Dedifferentiated amniotic fluid mesenchymal stem cell (primary cell): ENCODE measurements around the gene NAA15.
"Not testable (repeated sequence)": the region's sequence is repeated elsewhere in the genome, so short reads cannot be mapped to it uniquely, and the experiment has no call there.

Experiments used
- DNase-seq: peaks from one replicate; pipeline ENCODE4 v3.0.0-alpha.2; 2016; ENCODE audit errors: extremely low spot score

Gene NAA15

GRCh38 chr4:139297001-139297410 lies 4.3 kb upstream of the NAA15 start:
- DNase-seq: no peak

GRCh38 chr4:139299536-139299935 lies 1.8 kb upstream of the NAA15 start:
- DNase-seq: no peak

GRCh38 chr4:139300431-139301112 lies 733 bp upstream of the NAA15 start:
- peak; percentile 52 for DNase-seq

- DNase-seq: peak; percentile 53
Observed at GRCh38 chr4:139301821-139302611, 711 bp downstream of the NAA15 start, which contains the start of gene NDUFC1. TSS of gene NDUFC1 (minus strand) at chr4:139302477. CDS start at chr4:139295798, 6,679 bp downstream.

GRCh38 chr4:139304920-139305319 lies 3.6 kb downstream of the NAA15 start:
- no peak for DNase-seq

- DNase-seq: no peak
Observed at GRCh38 chr4:139311909-139312308, 10.6 kb downstream of the NAA15 start.

- DNase-seq: no peak
Observed at GRCh38 chr4:139312552-139313332, 11.4 kb downstream of the NAA15 start.

- DNase-seq: not testable (repeated sequence)
Observed at GRCh38 chr4:139313414-139313813, 12.1 kb downstream of the NAA15 start.

- DNase-seq: no peak
Observed at GRCh38 chr4:139314047-139314800, 12.9 kb downstream of the NAA15 start.

- DNase-seq: no peak
Observed at GRCh38 chr4:139315221-139315675, 13.9 kb downstream of the NAA15 start.

GRCh38 chr4:139316733-139317132 lies 15.4 kb downstream of the NAA15 start:
- DNase-seq: no peak

GRCh38 chr4:139317635-139318034 lies 16.3 kb downstream of the NAA15 start:
- no peak for DNase-seq

- DNase-seq: no peak
Observed at GRCh38 chr4:139319571-139319970, 18.3 kb downstream of the NAA15 start.

- DNase-seq: not testable (repeated sequence)
Observed at GRCh38 chr4:139322070-139322469, 20.8 kb downstream of the NAA15 start.

- DNase-seq: not testable (repeated sequence)
Observed at GRCh38 chr4:139322541-139322940, 21.2 kb downstream of the NAA15 start.

- no peak for DNase-seq
Observed at GRCh38 chr4:139324620-139325019, 23.3 kb downstream of the NAA15 start.

GRCh38 chr4:139329665-139330200 lies 28.4 kb downstream of the NAA15 start:
- no peak for DNase-seq

- DNase-seq: no peak
Observed at GRCh38 chr4:139330283-139330682, 29.0 kb downstream of the NAA15 start.

- no peak for DNase-seq
Observed at GRCh38 chr4:139331185-139331584, 29.9 kb downstream of the NAA15 start.

- DNase-seq: no peak
Observed at GRCh38 chr4:139333046-139333445, 31.7 kb downstream of the NAA15 start.

GRCh38 chr4:139337612-139338011 lies 36.3 kb downstream of the NAA15 start:
- DNase-seq: no peak
